ENCODE data around the gene PTPRM. TPM values are rescaled to one million over a fixed set of nuclear protein-coding genes. Genes with fewer than 3 reads are reported as not detected.
"Not testable (repeated sequence)": the region's sequence is repeated elsewhere in the genome, so short reads cannot be mapped to it uniquely, and the experiment has no call there.

The PTPRM gene
- polyA plus RNA-seq, 1 of the 3 experiments (the other 2 are of a cell fraction): 16.0 TPM

DNA sequence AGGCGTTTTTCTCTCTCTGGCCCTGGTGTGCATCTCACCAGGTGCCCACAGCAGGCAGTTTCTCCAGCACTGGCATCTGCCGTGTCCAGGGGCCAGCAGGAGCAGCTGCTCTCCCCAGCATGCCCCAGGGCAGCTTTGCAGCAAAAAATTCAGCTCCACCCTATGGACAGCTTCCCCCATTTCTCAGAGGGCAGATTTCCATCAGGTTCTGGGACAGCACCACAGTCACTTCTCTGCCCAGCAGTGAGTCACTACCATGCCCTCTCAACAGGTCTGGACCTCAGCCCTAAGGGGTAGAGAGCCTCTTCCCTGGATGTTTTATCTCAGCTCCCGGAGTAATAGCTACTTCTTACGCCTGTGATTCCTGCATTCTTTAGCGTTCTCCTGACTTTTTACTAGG lies 871.9 kb downstream of the PTPRM start (continued):
- TF ChIP-seq, protein P1, sequence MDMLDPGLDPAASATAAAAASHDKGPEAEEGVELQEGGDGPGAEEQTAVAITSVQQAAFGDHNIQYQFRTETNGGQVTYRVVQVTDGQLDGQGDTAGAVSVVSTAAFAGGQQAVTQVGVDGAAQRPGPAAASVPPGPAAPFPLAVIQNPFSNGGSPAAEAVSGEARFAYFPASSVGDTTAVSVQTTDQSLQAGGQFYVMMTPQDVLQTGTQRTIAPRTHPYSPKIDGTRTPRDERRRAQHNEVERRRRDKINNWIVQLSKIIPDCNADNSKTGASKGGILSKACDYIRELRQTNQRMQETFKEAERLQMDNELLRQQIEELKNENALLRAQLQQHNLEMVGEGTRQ (IDR thresholded peaks at IDR 0.05; ENCODE audit: borderline replicate concordance, low read depth, low read length): no peak
- TF ChIP-seq GATA2 (CRISPR knock-in tag; IDR thresholded peaks at IDR 0.05) (no peak), RXRA (IDR thresholded peaks at IDR 0.05; ENCODE audit: borderline replicate concordance, low read depth) (no peak)

DNA sequence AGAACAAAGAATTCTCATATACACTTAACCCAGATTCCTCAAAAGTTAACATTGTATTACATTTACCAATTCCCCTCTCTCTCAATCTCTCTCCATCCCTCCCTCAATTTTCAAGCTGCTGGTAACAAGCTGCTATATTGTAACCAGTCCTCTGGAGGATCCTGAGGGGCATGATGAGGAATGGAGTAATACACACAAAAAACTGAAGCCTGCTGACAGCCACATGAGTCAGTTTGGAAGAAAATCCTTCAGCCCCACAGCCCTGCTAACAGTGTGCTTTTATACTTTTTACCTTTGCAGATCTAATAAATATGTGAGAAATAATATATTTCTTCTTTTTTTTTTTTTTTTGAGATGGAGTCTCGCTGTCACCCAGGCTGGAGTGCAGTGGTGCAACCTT lies 876.4 kb downstream of the PTPRM start:
- Histone ChIP-seq H3K79me2 (ENCODE audit: insufficient read depth) (no peaks in the 10 kb centered on the region), H3K36me3 (replicated peaks in 1 of 2; ENCODE audit: control insufficient read depth in 1 of 2, insufficient read depth in 2 of 2, low read length in 1 of 2) (no peaks in the 10 kb centered on the region), H3K27me3 (ENCODE audit: insufficient read depth) (no peaks in the 10 kb centered on the region), H3F3A (replicated peaks; ENCODE audit: insufficient read depth) (no peaks in the 10 kb centered on the region), H4K20me1 (ENCODE audit: insufficient read depth) (no peaks in the 10 kb centered on the region), H3K4me2 (no peak overlapping the region), H3K27ac (ENCODE audit: low read depth in 2 of 2, low read length in 1 of 2) (no peak overlapping the region), H3K4me3 (ENCODE audit: low read depth in 2 of 2, low read length in 1 of 2) (no peak overlapping the region), H3K9ac (no peak overlapping the region), H3K9me3 (no peaks in the 10 kb centered on the region), H3K4me1 (ENCODE audit: control insufficient read depth in 1 of 2, insufficient read depth in 2 of 2, low read depth in 1 of 2, low read length in 1 of 2) (no peaks in the 10 kb centered on the region), H3K9me2 (no peaks in the 10 kb centered on the region), H2AFZ (ENCODE audit: low read depth) (no peak overlapping the region)
- ChIA-PET POLR2A (no interaction called here), CTCF (interaction anchor here (1.2 kb wide), 1 partner anchor 11 kb away, joined by 3 read pairs; no protein-coding TSS in a partner anchor)
- 20% methylated on average over 1 of the region's 1 CpG for WGBS (ENCODE audit: low lambda C conversion rate)
- DNase-seq: no peak
- no peak for TF ChIP-seq CHD2 (IDR thresholded peaks at IDR 0.05; ENCODE audit: low read length, partially characterized antibody)

DNA sequence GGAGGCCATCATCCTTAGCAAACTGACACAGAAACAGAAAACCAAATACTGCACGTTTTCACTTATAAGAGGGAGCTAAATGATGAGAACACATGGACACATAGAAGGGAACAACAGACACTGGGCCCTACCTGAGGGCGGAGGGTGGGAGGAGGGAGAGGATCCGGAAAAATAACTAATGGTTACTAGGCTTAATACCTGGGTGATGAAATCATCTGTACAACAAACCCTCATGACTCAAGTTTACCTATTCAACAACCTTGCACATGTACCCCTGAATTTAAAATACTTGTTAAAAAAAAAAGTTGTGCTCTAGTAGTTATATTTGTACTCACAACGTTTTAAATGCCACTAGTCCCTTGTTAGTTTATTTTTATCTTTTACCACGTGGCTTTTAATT lies 879.8 kb downstream of the PTPRM start:
- H3K4me3 ChIP-seq (ENCODE audit: low read depth in 2 of 2, low read length in 1 of 2); H3K27me3 ChIP-seq (ENCODE audit: insufficient read depth); H3K9me2 ChIP-seq; POLR2A ChIA-PET; H3F3A ChIP-seq (replicated peaks; ENCODE audit: insufficient read depth); H3K9ac ChIP-seq; H2AFZ ChIP-seq (ENCODE audit: low read depth); H3K36me3 ChIP-seq (replicated peaks in 1 of 2; ENCODE audit: control insufficient read depth in 1 of 2, insufficient read depth in 2 of 2, low read length in 1 of 2); H3K27ac ChIP-seq (ENCODE audit: low read depth in 2 of 2, low read length in 1 of 2); H4K20me1 ChIP-seq (ENCODE audit: insufficient read depth); H3K9me3 ChIP-seq; H3K4me1 ChIP-seq (ENCODE audit: control insufficient read depth in 1 of 2, insufficient read depth in 2 of 2, low read depth in 1 of 2, low read length in 1 of 2); CTCF ChIA-PET; H3K4me2 ChIP-seq; H3K79me2 ChIP-seq (ENCODE audit: insufficient read depth); DNase-seq: not testable (repeated sequence)
- 27% methylated on average over 5 of the region's 5 CpGs for WGBS (ENCODE audit: low lambda C conversion rate)

DNA sequence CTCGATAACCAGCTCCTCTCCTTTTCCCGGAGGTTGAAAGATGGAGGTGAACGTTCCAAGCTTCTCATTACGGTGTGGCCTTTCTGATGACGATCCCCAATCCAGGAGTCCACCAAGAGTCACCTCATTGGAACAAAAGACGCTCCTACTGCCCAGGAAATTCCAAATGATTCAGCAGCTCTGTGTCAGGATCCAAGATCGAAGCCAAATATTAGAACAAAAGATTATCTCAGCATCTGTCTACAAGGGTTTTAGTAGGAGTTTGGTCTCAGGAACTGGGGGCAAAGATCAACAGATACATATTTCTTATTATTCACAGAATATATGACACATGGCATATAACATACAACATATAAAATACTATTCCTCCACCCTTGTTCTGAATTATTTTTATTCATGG lies 881.0 kb downstream of the PTPRM start:
- CTCF ChIA-PET: no interaction called here
- H3K9ac ChIP-seq: no peak overlapping the region
- TF ChIP-seq SMC3 (IDR thresholded peaks at IDR 0.05; ENCODE audit: low read depth, low read length) (no peak), GATA2 (CRISPR knock-in tag; IDR thresholded peaks at IDR 0.05) (no peak), TAF1 (IDR thresholded peaks at IDR 0.05; ENCODE audit: borderline replicate concordance, low read depth, low read length) (no peak), EZH2phosphoT487 (IDR thresholded peaks at IDR 0.05; ENCODE audit: borderline replicate concordance, low read depth) (no peak), RCOR1 (IDR thresholded peaks at IDR 0.05; ENCODE audit: low read length) (no peak), SIN3A (IDR thresholded peaks at IDR 0.05; ENCODE audit: borderline replicate concordance, low read depth, low read length) (no peak), FOXJ3 (CRISPR knock-in tag; IDR thresholded peaks at IDR 0.05) (no peak)
- TF ChIP-seq, protein P1 (IDR thresholded peaks at IDR 0.05; ENCODE audit: borderline replicate concordance, low read depth, low read length): no peak
- TF ChIP-seq, protein P2, sequence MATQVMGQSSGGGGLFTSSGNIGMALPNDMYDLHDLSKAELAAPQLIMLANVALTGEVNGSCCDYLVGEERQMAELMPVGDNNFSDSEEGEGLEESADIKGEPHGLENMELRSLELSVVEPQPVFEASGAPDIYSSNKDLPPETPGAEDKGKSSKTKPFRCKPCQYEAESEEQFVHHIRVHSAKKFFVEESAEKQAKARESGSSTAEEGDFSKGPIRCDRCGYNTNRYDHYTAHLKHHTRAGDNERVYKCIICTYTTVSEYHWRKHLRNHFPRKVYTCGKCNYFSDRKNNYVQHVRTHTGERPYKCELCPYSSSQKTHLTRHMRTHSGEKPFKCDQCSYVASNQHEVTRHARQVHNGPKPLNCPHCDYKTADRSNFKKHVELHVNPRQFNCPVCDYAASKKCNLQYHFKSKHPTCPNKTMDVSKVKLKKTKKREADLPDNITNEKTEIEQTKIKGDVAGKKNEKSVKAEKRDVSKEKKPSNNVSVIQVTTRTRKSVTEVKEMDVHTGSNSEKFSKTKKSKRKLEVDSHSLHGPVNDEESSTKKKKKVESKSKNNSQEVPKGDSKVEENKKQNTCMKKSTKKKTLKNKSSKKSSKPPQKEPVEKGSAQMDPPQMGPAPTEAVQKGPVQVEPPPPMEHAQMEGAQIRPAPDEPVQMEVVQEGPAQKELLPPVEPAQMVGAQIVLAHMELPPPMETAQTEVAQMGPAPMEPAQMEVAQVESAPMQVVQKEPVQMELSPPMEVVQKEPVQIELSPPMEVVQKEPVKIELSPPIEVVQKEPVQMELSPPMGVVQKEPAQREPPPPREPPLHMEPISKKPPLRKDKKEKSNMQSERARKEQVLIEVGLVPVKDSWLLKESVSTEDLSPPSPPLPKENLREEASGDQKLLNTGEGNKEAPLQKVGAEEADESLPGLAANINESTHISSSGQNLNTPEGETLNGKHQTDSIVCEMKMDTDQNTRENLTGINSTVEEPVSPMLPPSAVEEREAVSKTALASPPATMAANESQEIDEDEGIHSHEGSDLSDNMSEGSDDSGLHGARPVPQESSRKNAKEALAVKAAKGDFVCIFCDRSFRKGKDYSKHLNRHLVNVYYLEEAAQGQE (IDR thresholded peaks at IDR 0.05; ENCODE audit: low read depth, low read length): no peak
- TF ChIP-seq, protein P3, sequence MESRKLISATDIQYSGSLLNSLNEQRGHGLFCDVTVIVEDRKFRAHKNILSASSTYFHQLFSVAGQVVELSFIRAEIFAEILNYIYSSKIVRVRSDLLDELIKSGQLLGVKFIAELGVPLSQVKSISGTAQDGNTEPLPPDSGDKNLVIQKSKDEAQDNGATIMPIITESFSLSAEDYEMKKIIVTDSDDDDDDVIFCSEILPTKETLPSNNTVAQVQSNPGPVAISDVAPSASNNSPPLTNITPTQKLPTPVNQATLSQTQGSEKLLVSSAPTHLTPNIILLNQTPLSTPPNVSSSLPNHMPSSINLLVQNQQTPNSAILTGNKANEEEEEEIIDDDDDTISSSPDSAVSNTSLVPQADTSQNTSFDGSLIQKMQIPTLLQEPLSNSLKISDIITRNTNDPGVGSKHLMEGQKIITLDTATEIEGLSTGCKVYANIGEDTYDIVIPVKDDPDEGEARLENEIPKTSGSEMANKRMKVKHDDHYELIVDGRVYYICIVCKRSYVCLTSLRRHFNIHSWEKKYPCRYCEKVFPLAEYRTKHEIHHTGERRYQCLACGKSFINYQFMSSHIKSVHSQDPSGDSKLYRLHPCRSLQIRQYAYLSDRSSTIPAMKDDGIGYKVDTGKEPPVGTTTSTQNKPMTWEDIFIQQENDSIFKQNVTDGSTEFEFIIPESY (IDR thresholded peaks at IDR 0.05; ENCODE audit: borderline replicate concordance, low read depth): no peak

More for the DNA sequence above, 881.0 kb downstream of the PTPRM start:
- no peaks in the 10 kb centered on the region for H3K36me3 ChIP-seq (replicated peaks in 1 of 2; ENCODE audit: control insufficient read depth in 1 of 2, insufficient read depth in 2 of 2, low read length in 1 of 2)
- POLR2A ChIA-PET: no interaction called here
- no peaks in the 10 kb centered on the region for H3F3A ChIP-seq (replicated peaks; ENCODE audit: insufficient read depth)
- H3K9me3 ChIP-seq: no peaks in the 10 kb centered on the region
- H3K4me3 ChIP-seq (ENCODE audit: low read depth in 2 of 2, low read length in 1 of 2): no peak overlapping the region
- H4K20me1 ChIP-seq (ENCODE audit: insufficient read depth): no peaks in the 10 kb centered on the region
- WGBS (ENCODE audit: low lambda C conversion rate): 31% methylated on average over 5 of the region's 7 CpGs
- H3K4me1 ChIP-seq (ENCODE audit: control insufficient read depth in 1 of 2, insufficient read depth in 2 of 2, low read depth in 1 of 2, low read length in 1 of 2): no peaks in the 10 kb centered on the region
- no peaks in the 10 kb centered on the region for H3K9me2 ChIP-seq
- H2AFZ ChIP-seq (ENCODE audit: low read depth): no peak overlapping the region
- H3K4me2 ChIP-seq: no peak overlapping the region
- H3K79me2 ChIP-seq (ENCODE audit: insufficient read depth): no peaks in the 10 kb centered on the region
- no peak overlapping the region for H3K27ac ChIP-seq (ENCODE audit: low read depth in 2 of 2, low read length in 1 of 2)
- H3K27me3 ChIP-seq (ENCODE audit: insufficient read depth): no peaks in the 10 kb centered on the region
- no peak for DNase-seq
